Activated naive CD4-positive, alpha-beta T cell treated with anti-CD3 and anti-CD28 coated beads, Interleukin-2, amount 50 U/mL, for 16 hours (primary cell): ENCODE data around the gene F2.
"Not testable (repeated sequence)": the region's sequence is repeated elsewhere in the genome, so short reads cannot be mapped to it uniquely, and the experiment has no call there.

Experiments
- DNase-seq: peaks from one replicate; pipeline ENCODE4 v3.0.0-alpha.2; 2020

The F2 gene

GRCh38 chr11:46686886-46687795 lies 31.9 kb upstream of the F2 start:
- DNase-seq = no peak

DNA sequence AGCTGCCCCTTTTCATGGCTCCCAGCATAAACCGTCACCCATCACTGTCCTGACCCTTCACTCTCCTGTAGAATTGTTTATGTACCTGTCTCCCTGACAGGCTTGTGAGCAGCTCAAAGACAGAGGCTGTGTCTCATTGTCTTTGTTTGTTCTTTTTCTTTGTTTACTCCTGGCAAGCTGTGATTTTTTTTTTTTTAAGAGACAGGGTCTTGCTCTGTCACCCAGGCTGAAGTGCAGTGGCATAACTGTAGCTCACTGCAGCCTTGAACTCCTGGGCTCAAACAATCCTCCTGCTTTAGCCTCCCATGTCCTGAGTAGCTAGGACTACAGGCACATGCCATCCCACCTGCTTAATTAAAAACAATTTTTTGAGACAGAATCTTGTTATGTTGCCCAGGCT lies 28.3 kb upstream of the F2 start:
- no peak for DNase-seq

DNA sequence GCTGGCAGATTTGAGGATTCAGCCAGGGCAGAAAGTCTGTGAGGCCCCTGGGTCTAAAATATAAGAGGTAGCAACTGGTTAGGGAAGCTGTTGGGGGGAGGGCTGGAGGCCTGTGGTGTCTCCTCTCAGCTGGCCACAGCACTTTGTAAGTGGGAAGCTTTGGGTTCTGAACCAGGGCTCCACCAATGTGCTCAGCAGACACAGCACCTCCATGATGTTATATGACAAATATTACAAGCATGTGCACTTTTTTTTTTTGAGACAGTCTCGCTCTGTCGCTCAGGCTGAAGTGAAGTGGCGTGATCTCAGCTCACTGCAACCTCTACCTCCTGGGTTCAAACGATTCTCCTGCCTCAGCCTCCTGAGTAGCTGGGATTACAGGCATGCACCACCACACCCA lies 26.6 kb upstream of the F2 start:
- DNase-seq = no peak

GRCh38 chr11:46693597-46694012 lies 25.4 kb upstream of the F2 start:
- no peak for DNase-seq

DNA sequence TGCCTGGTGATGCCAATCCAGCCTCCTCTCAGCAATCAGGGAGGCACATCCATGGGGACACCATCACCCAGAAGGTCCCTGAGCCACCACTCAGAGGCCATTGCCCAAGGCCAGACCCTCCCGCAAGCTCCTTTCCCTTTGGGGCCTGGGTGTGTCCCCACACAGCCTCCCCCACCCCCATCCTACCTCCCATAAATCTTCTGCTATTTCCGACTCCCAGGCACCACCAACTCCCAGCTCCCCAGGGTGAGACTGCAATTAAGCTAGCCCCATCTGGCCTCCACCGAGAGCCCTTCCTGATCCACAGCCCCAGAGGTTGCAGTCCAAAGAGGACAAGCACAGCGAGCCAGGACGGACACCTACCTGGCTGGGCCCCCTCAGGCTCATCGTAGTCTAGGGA lies 24.9 kb upstream of the F2 start:
- no peak for DNase-seq

GRCh38 chr11:46694607-46695006 lies 24.4 kb upstream of the F2 start:
- no peak for DNase-seq

- no peak for DNase-seq
Observed at GRCh38 chr11:46695345-46696211, 23.4 kb upstream of the F2 start.

DNA sequence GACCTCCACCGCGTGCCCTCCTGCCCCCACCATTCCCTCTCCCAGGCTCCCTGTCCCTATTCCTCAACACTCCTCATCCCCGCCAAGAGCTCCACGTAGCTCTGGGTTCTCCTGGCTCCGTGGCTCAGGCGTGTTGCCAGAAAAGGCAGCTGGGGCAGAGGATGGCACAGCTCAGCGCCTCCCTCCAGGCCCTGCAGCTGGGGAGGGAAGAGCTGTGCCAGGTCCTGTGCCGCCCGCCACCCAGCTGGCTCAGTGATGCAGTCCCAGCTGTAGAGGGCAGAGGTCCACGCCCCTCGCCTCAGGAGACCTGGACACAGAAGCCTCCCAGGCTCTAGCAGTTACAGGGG lies 22.8 kb upstream of the F2 start:
- no peak for DNase-seq

DNA sequence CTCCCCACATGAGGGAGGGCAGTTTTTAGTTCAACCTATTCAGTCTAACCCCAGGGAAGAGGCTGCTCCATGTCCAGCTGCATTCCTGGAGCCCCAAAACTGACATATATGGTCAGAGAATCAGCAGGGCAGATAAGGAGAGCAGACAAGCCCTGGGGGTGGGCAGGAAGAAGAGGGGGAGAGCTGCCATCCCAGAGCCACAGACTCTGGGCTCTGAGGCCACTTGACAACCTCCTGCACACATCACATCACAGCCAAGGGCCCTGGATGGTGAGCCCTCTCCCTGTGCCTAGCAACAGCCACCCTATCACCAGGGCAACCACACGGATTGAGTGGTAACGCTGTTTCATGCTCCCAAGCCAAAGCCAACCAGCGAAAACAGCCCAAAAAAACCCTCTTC lies 21.7 kb upstream of the F2 start:
- DNase-seq = no peak

DNA sequence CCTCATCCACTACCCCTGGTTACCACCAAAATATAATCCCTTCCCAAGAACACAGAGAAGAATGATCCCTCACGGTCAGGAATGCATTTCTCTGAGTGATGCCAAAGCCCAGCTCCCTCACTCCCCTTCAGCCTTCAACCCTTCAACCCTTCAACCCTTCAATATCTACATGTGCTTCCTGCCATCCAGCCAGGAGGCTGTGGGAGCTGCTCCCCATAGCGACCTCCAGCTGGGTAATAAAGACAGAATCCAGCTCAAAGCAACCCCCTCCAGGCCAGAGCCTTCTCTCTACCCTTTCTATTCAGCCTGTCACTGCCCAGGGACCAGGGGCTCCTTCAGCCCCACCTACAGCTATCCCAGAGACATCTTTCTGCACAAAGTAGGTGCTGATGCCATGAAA lies 21.3 kb upstream of the F2 start:
- no peak for DNase-seq

- no peak for DNase-seq
Observed at GRCh38 chr11:46698597-46698996, 20.4 kb upstream of the F2 start.

DNA sequence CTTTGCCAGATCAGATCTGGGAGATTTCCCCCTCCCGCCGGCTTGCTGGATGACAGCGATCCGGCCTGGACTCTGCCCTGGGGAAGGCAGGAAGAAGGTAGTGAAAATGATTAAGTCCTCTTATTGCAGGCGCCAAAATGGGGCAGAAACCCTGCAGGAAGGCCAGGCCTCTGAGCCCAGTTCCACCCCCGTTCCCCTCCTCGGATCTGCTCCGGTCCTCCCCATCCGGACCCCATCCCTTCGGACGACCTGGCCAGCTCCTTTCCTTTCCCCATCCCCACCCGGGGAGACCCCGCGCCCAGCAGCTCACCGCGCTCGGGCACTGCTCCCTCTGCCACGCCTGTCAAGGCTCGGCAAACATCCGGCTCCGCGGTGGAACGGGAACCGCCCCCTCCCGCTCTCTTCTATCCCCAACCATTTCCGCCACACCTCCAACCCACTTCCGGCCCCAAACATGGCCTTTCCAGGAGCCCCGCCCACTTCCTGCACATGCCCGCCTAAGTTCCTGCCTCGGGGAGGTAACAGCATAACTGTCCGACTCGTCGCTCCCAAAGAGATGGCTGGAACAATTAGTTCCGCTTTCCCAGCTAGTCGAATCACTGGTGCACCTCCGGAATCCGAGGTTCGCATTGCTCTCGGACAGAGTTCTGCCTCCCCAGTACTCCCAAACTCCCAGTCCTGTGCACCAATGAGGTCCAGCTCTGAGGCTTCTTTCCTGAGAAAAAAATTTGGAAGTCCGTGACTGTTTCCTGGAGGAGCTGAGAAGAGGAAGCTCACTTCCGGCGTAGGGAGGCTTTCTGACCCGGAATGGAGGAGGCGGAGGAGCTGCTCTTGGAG lies 18.6 kb upstream of the F2 start, which contains the start of the genes ARHGAP1 and ZNF408:
TSS of gene ARHGAP1 (minus strand) at position 379 of the 837 bp plus-strand sequence. CDS start 4,512 bp downstream, outside the sequence.
TSS of gene ZNF408 (plus strand) at position 791 of the 837 bp plus-strand sequence. CDS start at position 808, 17 bp downstream.
- DNase-seq = peak; percentile 99

- no peak for DNase-seq
Observed at GRCh38 chr11:46701078-46701654, 17.8 kb upstream of the F2 start.

DNA sequence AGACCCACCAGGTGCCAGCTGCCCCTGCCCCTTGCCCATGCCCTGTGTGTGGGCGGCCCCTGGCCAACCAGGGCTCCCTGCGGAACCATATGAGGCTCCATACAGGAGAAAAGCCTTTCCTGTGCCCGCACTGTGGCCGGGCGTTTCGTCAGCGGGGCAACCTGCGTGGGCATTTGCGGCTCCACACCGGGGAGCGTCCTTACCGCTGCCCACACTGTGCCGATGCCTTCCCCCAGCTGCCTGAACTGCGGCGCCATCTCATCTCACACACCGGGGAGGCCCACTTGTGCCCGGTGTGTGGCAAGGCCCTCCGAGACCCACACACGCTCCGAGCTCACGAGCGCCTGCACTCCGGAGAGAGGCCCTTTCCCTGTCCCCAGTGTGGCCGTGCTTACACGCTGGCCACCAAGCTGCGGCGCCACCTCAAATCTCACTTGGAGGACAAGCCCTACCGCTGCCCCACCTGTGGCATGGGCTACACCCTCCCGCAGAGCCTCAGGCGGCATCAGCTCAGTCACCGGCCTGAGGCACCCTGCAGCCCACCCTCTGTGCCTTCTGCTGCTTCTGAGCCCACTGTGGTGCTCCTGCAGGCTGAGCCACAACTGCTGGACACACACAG lies 13.8 kb upstream of the F2 start:
- no peak for DNase-seq

DNA sequence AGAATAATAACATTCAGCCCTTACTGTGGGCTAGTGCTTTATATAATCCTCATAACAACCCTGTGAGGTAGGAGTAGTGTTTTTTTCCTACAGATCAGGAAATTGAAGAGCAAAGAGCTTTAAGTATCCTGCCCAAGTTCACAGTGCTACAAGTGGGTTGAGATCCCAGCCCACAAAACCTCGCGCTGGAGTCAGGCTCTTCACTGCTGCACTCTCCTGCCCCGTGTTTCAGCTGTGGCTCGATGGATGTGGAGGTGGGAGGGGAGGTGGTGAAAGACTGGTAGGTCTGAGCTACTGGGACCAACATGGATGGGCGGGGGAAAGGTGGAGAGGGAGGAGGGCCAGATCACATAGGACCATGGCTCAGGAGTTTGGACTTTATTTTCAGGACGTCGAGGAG lies 12.1 kb upstream of the F2 start:
- no peak for DNase-seq

GRCh38 chr11:46709351-46709750 lies 9.7 kb upstream of the F2 start:
- not testable (repeated sequence) for DNase-seq

- DNase-seq = no peak
Observed at GRCh38 chr11:46710821-46711269, 8.2 kb upstream of the F2 start.

DNA sequence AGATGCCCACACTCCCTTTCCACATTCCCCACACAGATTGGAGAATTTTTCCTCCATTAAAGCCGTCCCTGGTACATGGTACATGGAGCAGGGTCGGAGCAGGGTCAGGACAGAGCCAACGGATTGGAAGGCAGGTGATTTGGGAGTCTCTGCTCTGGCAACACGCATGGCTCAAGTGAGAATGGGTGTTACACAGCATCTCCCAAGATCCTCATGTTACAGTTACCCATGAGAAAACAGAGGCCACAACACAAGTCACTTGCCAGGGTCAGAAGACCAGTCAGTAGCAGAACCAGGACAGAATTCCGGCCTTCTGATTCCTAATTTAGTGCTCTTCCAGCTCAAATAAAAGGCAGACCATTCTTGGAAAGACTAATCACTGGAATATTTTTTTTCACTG lies 7.7 kb upstream of the F2 start:
- no peak for DNase-seq

GRCh38 chr11:46712874-46713576 lies 6.0 kb upstream of the F2 start:
- no peak for DNase-seq

DNA sequence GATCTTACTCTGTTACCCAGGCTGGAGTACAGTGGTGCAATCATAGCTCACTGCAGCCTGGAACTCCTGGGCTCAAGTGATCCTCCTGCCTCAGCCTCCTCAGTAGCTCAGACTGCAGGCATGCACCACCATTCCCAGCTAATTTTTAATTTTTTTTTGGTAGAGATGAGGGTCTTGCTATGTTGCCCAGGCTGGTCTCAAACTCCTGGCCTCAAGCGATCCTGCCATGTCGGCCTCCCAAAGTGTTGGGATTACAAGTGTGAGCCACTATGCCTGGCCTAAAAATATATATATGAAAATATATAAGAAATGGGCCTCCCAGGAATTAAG lies 1.2 kb upstream of the F2 start:
- DNase-seq = not testable (repeated sequence)
